HG02938 (cell line): Measurements from ENCODE around the gene RNF112.
"Not testable (repeated sequence)": the region's sequence is repeated elsewhere in the genome, so short reads cannot be mapped to it uniquely, and the experiment has no call there.

Source experiments
- ATAC-seq: cut with Tn5 transposase; IDR thresholded peaks from one replicate; pipeline ENCODE4 v1.9.1; 2021; ENCODE audit warnings: mild to moderate bottlenecking, moderate library complexity; ENCODE audit not compliant: unreplicated experiment

Gene RNF112

GRCh38 chr17:19446577-19446976, 35.5 kb downstream of the RNF112 start:
- ATAC-seq: not testable (repeated sequence)

GRCh38 chr17:19447085-19447583, 36.1 kb downstream of the RNF112 start:
- ATAC-seq: no peak

- no peak for ATAC-seq
These were observed 37.6 kb downstream of the RNF112 start for GRCh38 chr17:19448341-19449268.

GRCh38 chr17:19449656-19450055, 38.6 kb downstream of the RNF112 start:
- ATAC-seq: no peak

GRCh38 chr17:19453296-19453695, 42.3 kb downstream of the RNF112 start:
- ATAC-seq: no peak

GRCh38 chr17:19454074-19454473, 43.0 kb downstream of the RNF112 start:
- no peak for ATAC-seq

GRCh38 chr17:19456016-19456927, 45.2 kb downstream of the RNF112 start:
- no peak for ATAC-seq

- no peak for ATAC-seq
These were observed 46.0 kb downstream of the RNF112 start for GRCh38 chr17:19457046-19457445.

- no peak for ATAC-seq
These were observed 46.8 kb downstream of the RNF112 start for GRCh38 chr17:19457830-19458271.

GRCh38 chr17:19458481-19458880, 47.4 kb downstream of the RNF112 start:
- not testable (repeated sequence) for ATAC-seq

GRCh38 chr17:19459018-19459655, 48.1 kb downstream of the RNF112 start:
- ATAC-seq: not testable (repeated sequence)

GRCh38 chr17:19460700-19461099, 49.7 kb downstream of the RNF112 start:
- ATAC-seq: no peak

- no peak for ATAC-seq
These were observed 50.1 kb downstream of the RNF112 start for GRCh38 chr17:19461116-19461515.

- ATAC-seq: no peak
These were observed 50.6 kb downstream of the RNF112 start for GRCh38 chr17:19461681-19462080.

GRCh38 chr17:19462456-19463035, 51.5 kb downstream of the RNF112 start:
- ATAC-seq: not testable (repeated sequence)

GRCh38 chr17:19464031-19465026, 53.3 kb downstream of the RNF112 start:
- no peak for ATAC-seq
